MV-4-11 (cell line): ENCODE results near the gene METTL25B.

Experiments
- DNase-seq: peaks from one replicate; lab custom pipeline; 2025; lab: John Stamatoyannopoulos, UW

Gene METTL25B

DNA sequence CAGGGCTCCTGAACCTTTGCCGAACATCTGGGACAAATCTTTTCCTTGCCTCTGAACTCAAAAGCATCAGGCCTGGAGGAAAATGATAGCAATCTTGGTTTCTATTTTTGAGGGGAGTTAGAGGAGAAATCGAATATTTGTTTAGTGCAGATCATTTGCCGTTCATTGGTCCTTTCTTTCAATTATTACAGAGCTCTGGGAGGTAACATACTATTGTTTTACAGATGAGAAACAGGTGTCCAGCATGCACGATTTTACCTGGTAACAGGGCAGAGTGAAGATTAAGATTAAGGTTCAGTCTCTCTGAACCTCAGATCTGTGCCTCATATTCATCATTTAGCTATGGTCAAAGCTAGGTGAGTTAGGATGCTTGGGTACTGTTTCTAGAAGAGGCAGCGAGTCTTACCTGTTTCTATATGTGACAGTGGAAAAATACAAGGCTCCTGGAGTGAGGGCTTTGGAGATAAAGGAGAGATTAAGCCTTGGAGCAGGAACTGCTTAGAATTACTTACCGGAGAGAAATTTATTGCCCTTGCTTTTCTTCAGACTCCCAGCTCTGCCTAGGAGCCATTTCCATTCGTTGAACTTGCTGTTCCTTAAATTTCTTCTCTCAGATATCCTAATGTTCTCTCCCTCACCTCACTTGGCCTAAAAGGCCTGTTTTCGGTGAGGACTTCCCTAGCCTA is 40.5 kb downstream of the METTL25B start:
- no peak for DNase-seq

DNA sequence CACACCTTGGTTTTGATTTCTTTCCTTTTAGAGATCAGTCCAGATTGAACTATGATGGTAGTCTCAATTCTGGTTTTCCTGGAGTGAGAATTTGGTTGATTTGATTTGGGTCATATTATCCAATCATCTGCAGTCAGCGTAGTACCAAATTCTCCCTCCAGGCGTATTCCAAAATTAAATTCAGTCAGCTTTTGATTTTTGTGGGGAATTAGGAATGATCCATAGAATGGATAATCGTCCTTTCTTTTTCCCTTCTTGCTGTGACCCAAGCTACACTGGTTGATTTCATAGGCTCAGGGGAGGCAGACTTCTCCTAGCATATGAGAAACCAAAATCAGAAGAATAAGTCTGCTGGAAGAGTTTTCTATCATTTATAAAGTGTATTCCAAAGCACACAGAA is 44.0 kb downstream of the METTL25B start:
- DNase-seq: no peak

DNA sequence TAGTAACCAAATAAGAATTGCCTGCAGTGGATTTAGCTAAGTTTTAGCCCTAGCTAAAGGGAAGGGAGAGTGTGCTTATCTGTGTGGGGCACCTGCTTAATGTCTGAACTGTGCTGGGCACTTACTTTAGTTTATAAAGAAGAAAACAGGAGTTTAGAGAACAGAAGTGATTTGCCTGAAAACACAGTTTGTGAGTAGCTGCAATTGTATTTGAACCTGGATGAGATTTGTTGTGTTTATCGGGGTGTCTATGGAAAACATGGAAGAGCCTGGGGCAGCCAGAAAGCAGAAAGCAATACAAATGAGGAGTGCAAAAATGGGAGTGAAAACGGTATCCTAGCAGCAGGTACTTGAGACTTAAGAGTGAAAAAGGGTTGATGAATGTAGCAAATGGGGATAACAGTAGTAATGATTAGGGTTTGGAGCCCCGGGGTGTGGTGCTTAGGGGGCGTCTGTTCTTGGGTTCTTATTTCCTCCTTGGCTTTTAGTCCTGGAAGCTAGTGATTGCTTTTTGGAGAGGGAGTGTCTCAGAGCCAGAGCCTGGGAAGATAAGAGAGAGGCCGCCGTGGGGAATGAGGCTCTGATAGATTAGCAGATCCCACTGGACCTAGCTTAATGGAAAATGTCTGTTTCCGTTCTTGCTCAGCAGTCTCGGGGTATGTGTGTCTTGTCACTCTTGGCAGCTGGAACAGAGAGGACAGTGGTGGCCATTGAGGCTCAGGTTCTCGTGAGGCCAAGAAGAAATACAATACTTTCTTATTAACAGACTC is 44.6 kb downstream of the METTL25B start:
- no peak for DNase-seq

DNA sequence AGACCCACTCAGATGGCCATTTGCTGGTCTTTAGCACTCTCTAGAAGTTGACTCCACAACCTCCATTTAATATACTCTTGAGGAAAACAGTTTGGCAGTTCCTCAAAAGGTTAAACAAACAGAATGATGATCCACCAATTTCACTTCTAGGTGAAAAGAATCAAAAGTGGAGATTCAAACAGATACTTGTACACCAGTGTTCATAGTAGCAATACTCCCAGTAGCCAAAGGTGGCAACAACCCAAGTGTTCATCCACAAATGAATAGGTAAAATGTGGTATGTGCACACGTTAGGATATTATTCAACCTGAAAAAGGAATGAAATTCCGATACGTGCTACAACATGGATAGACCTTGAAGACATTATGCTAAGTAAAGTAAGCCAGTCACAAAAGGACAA is 45.3 kb downstream of the METTL25B start:
- DNase-seq: no peak

DNA sequence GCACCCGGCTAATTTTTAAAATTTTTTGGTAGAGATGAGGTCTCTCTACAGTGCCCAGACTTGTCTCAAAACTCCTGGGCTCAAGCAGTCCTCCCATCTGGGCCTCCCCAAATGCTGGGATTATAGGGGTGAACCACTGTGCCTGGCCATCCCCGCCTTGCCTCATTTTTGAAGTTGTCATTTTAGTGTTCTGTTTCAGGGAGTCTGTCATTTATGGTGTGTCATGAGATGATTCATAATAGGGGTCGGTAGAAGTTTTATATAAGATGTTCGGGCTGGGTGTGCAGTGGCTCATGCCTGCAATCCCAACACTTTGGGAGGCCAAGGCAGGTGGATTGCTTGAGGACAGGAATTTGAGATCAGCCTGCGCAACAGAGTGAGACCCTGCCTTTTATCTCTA is 47.5 kb downstream of the METTL25B start:
- DNase-seq: no peak

DNA sequence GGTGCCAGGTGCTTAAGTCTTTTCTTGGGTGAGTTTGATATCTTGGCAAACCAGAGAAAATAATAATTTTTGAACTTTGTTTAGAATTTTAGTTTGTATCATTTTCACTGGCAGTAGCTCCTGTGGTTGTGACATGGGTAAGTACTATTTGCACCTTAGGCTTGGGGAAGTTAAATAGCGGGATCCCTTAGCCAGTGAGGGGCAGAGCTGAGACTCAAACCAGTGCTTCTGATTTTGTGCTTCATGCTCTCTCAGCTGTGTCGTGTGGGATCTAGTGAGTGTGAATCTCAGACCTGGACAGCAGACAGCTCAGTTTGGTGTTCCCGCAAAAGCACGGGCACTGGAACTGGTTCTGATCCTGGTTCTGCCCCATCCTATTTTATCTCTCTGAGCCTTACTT is 48.7 kb downstream of the METTL25B start:
- no peak for DNase-seq

DNA sequence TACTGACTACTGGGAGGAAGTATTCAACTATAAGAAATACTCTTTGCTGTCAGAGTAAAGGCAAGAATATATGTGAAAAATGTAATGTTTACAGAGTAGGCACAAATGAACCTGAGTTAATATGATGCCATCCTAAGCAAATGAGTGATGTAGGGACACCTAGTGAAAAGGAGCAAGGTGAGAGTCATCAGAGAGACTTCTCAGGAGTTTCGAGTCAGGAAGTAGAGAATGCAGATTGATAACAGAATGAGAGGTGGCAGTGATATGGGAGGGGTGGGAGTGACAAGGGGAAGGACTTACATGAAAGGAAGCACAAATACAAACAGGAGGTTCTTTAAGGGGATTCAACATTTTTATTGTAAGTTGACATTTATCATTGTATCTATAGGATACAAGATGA is 49.3 kb downstream of the METTL25B start:
- no peak for DNase-seq

DNA sequence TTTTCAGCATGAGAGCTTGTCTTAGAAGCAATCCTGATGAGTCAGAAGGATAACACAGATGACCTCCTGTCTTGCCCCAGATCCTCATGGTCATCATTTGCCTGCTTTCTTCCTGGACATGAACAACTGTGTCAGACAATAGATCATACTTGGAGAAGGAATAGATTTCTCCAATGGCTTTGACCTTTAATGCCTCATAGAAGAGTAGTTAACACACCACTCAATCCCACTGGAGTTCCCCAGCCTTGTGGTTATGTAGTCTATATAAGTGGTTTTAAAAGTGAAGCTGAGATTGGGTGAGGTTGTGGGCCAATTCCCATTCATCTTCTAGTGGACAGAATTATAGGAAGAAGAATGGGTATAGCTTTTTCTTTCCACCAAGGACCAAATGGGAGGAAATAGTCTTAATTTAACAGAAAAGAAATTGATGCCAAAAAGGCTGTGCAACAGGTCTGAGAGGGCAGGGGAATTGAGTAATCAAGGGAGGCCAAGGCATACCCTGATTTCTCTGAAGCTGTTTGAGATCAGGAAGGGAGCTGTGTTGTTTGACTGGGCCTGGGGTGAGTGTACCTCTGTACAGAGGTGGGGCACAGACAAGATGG is 53.4 kb downstream of the METTL25B start:
- no peak for DNase-seq

DNA sequence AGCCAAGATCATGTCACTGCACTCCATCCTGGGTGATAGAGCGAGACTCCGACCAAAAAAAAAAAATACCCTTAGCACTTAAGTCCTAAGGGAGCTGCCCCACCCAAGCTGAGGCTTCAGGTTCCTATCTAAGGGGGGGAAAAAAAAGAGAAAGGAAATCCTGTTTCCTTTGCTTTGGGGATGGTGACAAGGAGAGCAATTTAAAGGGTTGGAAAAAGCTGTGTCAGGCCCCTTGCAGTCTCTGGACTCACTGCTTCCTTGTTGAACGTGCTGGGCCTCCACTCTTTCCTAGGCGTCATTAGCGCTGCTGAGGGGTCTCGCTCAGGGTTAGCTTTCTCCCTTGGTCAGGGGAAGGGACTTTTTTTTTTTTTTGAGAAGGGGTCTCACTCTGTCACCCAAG is 57.2 kb downstream of the METTL25B start:
- DNase-seq: no peak
